22Rv1 (cell line): ENCODE data around the gene ALG12.

Source experiments
- CTCF ChIP-seq: fragments of 450-650 bp; IDR thresholded peaks from 2 replicates; pipeline ENCODE4 v1.5.1; 2017; ENCODE audit warnings: mild to moderate bottlenecking
- ZFX ChIP-seq: fragments of 450-650 bp; IDR thresholded peaks from 2 replicates; pipeline ENCODE4 v1.6.1; 2017; ENCODE audit warnings: antibody characterized with exemption, borderline replicate concordance

GRCh38 chr22:49906071-49906798 lies 12.0 kb downstream of the ALG12 start:
- TF ChIP-seq CTCF (no peak), ZFX (no peak)
